Esophagus squamous epithelium (tissue), 4 donors: ENCODE measurements around the gene ZDHHC19.

Experiments used
- CTCF ChIP-seq, 6 experiments: fragments of 450-650 bp in 4 of 6; fragments of 200-600 bp in 2 of 6; sonication (generic) in 2 of 6; IDR thresholded peaks; one replicate each; pipeline ENCODE4 v1.5.1; 2016 to 2019; ENCODE audit warnings: antibody characterized with exemption in 6 of 6, mild to moderate bottlenecking in 4 of 6, moderate library complexity in 4 of 6
- POLR2A ChIP-seq, 4 donors: fragments of 450-650 bp; IDR thresholded peaks; one replicate each; pipeline ENCODE4 v1.6.1; 2017; ENCODE audit warnings: antibody characterized with exemption in 4 of 4, mild to moderate bottlenecking in 4 of 4, moderate library complexity in 3 of 4

DNA sequence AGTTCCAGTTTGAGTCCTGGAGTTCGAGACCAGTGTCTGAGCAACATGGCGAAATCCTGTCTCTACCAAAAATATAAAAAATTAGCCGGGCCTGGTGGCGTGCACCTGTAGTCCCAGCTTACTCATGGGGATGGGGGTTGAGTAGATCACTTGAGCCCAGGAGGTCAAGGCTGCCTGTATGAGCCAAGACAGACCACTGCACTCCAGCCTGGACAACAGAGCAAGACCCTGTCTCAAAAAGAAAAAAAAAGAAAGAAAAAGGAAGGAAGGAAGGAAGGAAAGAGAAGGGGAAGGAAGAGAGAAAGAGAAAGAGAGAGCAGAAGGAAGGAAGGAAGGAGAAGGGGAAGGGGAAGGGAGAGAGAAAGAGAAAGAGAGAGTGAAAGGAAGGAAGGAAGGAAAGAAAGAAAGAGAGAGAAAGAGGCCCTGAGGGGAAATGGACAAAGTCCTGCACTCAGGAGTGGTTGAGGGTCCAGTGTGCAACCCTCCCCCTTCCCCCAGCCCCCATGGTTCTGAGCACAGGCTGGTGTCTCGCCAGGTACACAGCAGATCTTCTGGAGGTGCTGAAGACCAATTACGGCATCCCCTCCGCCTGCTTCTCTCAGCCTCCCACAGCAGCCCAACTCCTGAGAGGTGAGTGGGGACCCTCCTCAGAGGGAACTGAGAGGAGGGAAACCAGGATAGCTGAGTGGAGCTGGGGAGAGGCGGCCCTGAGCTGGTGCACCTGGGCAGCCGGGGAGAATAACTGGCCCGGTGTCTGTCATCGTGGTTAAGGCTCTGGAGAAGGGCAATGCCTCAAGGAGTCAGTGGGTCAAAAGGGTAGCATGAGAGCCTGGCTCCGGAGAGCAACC, 6.3 kb upstream of the ZDHHC19 start:
- TF ChIP-seq CTCF (IDR thresholded peaks at IDR 0.05) (no peak), POLR2A (IDR thresholded peaks at IDR 0.05) (no peak)
